SU-DHL-6 (cell line): ENCODE measurements around the gene DIAPH2.

Experiments used
- H2AFZ ChIP-seq: fragments of 200-600 bp; sonication (generic); 2 replicates; pipeline ENCODE4 v1.6.1; 2014; ENCODE audit warnings: low read depth, mild to moderate bottlenecking, moderate library complexity, mixed read lengths, antibody characterized with exemption, low read length; ENCODE audit not compliant: severe bottlenecking
- H3F3A ChIP-seq: fragments of 200-600 bp; shearing (Covaris generic); 2 replicates; pipeline ENCODE4 v1.6.0; 2016; ENCODE audit warnings: antibody characterized with exemption, mild to moderate bottlenecking; ENCODE audit not compliant: insufficient read depth
- H3K27ac ChIP-seq: fragments of 200-600 bp; sonication (generic); 2 replicates; pipeline ENCODE4 v1.5.1; 2016; ENCODE audit warnings: low read depth, mild to moderate bottlenecking, low read length, moderate library complexity, mixed read lengths
- H3K27me3 ChIP-seq: fragments of 200-600 bp; sonication (generic), shearing (Covaris generic); 2 replicates; pipeline ENCODE4 v1.6.0; 2014; ENCODE audit warnings: mild to moderate bottlenecking, low read length
- H3K36me3 ChIP-seq: fragments of 200-600 bp; sonication (generic); 2 replicates; pipeline ENCODE4 v1.6.1; 2014; ENCODE audit warnings: mild to moderate bottlenecking, low read length, mixed read lengths
- H3K4me2 ChIP-seq: fragments of 300-600, 200-600 bp; shearing (Covaris generic), sonication (generic); 2 replicates; pipeline ENCODE4 v1.6.0; 2014; ENCODE audit warnings: low read length, low read depth, mild to moderate bottlenecking; ENCODE audit not compliant: poor library complexity, severe bottlenecking
- H3K4me3 ChIP-seq: fragments of 200-600 bp; sonication (generic); 2 replicates; pipeline ENCODE4 v1.5.1; 2014; ENCODE audit warnings: antibody characterized with exemption, low read length, mild to moderate bottlenecking, mixed read lengths; ENCODE audit not compliant: insufficient read depth, poor library complexity, severe bottlenecking
- H3K79me2 ChIP-seq: fragments of 200-600 bp; sonication (generic); 2 replicates; pipeline ENCODE4 v1.6.1; 2014; ENCODE audit warnings: mild to moderate bottlenecking, low read length, moderate library complexity; ENCODE audit not compliant: insufficient read depth
- H3K9ac ChIP-seq: fragments of 200-600 bp; sonication (generic); 2 replicates; pipeline ENCODE4 v1.7.0; 2014; ENCODE audit warnings: mild to moderate bottlenecking, low read length
- H3K9me2 ChIP-seq: fragments of 200-600 bp; sonication (generic); replicated peaks from 2 replicates; pipeline ENCODE4 v1.6.1; 2014; ENCODE audit warnings: low read length; ENCODE audit not compliant: insufficient read depth
- H3K9me3 ChIP-seq: fragments of 200-600 bp; sonication (generic); 2 replicates; pipeline ENCODE4 v1.6.1; 2014; ENCODE audit warnings: low read length, mixed read lengths; ENCODE audit not compliant: insufficient read depth
- H4K20me1 ChIP-seq: fragments of 200-600 bp; sonication (generic); 2 replicates; pipeline ENCODE4 v1.6.1; 2014; ENCODE audit warnings: low read depth, mild to moderate bottlenecking, antibody characterized with exemption, low read length, moderate library complexity, mixed read lengths
- EZH2phosphoT487 ChIP-seq: fragments of 200-600 bp; sonication (generic), shearing (Covaris generic); conservative IDR thresholded peaks from 2 replicates; pipeline ENCODE4 v1.6.1; 2018; ENCODE audit warnings: mild to moderate bottlenecking, antibody characterized with exemption, low read length, moderate library complexity, mixed read lengths
- TF ChIP-seq, protein P1 (sequence below): fragments of 200-600 bp; sonication (generic); IDR thresholded peaks from one replicate; pipeline ENCODE4 v1.5.1; 2017; ENCODE audit warnings: antibody characterized with exemption, mild to moderate bottlenecking, low read length, moderate library complexity; ENCODE audit not compliant: insufficient read depth, poor library complexity, severe bottlenecking

DIAPH2 gene

DNA sequence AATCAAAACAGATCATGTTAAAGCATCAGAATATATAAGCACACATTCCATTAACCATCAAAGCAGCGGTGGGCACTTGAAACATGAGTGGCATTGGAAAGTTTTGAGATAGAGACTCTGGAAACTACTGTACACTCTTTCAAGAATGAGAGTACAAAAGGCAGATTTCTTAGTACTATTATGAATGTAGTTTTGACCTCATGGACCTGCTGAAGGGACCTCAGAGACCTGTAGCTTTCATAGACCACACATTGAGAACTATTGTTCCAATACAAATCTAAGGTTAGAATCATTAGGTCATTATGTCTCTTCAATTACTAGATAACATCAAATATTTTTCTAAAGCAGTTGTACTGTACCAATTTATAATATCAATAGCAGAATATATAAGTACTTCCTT, 482.7 kb downstream of the DIAPH2 start:
- H3K4me2 ChIP-seq, result peak overlapping the region; percentile 5

DNA sequence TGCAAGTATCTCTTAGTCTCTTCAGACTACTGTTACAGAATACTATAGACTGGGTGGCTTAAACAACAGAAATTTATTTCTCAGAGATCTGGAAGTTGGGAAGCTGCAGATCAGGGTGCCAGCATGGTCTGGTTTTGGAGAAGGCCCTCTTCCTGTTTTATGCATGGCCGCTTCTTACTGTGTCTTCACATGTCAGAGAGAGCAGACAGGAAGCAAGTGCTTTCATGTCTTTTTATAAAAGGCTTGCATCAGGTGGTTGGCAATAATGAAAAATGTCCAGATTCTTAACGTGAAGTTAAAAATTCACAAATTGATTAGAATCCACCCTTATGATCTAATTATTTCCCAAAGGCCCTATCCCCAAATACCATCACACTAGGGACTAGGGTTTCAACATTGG, 484.0 kb downstream of the DIAPH2 start:
- peak overlapping the region; percentile 49 for H3K4me2 ChIP-seq
- H3K4me3 ChIP-seq, result no peak overlapping the region
- peak overlapping the region; percentile 65 for H3K27ac ChIP-seq
- H3K9me2 ChIP-seq, result no peaks in the 10 kb centered on the region
- H3K27me3 ChIP-seq, result no peaks in the 10 kb centered on the region
- no peak for TF ChIP-seq EZH2phosphoT487
- TF ChIP-seq, protein P1, sequence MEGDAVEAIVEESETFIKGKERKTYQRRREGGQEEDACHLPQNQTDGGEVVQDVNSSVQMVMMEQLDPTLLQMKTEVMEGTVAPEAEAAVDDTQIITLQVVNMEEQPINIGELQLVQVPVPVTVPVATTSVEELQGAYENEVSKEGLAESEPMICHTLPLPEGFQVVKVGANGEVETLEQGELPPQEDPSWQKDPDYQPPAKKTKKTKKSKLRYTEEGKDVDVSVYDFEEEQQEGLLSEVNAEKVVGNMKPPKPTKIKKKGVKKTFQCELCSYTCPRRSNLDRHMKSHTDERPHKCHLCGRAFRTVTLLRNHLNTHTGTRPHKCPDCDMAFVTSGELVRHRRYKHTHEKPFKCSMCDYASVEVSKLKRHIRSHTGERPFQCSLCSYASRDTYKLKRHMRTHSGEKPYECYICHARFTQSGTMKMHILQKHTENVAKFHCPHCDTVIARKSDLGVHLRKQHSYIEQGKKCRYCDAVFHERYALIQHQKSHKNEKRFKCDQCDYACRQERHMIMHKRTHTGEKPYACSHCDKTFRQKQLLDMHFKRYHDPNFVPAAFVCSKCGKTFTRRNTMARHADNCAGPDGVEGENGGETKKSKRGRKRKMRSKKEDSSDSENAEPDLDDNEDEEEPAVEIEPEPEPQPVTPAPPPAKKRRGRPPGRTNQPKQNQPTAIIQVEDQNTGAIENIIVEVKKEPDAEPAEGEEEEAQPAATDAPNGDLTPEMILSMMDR, result no peak
- H3K9me3 ChIP-seq, result no peaks in the 10 kb centered on the region
- peak overlapping the region; percentile 68 for H2AFZ ChIP-seq
- no peaks in the 10 kb centered on the region for H4K20me1 ChIP-seq
- H3K36me3 ChIP-seq, result no peaks in the 10 kb centered on the region
- peak overlapping the region; percentile 40 for H3K9ac ChIP-seq
- H3K79me2 ChIP-seq, result no peaks in the 10 kb centered on the region
- no peaks in the 10 kb centered on the region for H3F3A ChIP-seq

More for the DNA sequence above, 482.7 kb downstream of the DIAPH2 start:
- H3K9ac ChIP-seq, result no peak overlapping the region
- no peak overlapping the region for H2AFZ ChIP-seq
- no peaks in the 10 kb centered on the region for H3K36me3 ChIP-seq
- no peaks in the 10 kb centered on the region for H3F3A ChIP-seq
- H3K79me2 ChIP-seq, result no peaks in the 10 kb centered on the region
- no peaks in the 10 kb centered on the region for H3K9me3 ChIP-seq
- no peaks in the 10 kb centered on the region for H4K20me1 ChIP-seq
- H3K9me2 ChIP-seq, result no peaks in the 10 kb centered on the region
- H3K4me3 ChIP-seq, result no peak overlapping the region
- no peaks in the 10 kb centered on the region for H3K27me3 ChIP-seq
- no peak for TF ChIP-seq EZH2phosphoT487
- TF ChIP-seq, protein P1, result no peak
- peak overlapping the region; percentile 20; the same call in 1 of the 2 replicates for H3K27ac ChIP-seq

DNA sequence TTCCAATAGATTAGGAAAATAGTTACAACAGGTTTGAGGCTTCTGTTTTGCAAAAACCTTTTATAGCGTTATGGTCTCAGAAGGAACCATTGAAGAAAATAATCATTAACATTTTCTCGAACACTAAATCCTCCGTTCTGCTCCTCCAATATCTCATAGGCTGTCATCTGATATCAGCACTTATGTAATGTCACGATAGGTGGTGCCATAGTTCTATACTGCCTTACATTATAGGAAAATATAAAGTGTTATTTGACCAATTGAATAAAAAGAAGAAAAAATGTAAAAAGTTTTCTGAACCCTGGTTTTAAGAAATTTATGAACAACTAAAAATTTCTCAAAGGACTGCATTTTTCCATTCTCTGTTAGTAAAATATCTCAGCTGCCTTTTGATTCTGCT, 490.5 kb downstream of the DIAPH2 start:
- Histone ChIP-seq H4K20me1 (no peaks in the 10 kb centered on the region), H3K9ac (no peak overlapping the region), H3K79me2 (no peaks in the 10 kb centered on the region), H2AFZ (no peak overlapping the region), H3K9me2 (no peaks in the 10 kb centered on the region), H3F3A (no peaks in the 10 kb centered on the region), H3K9me3 (no peaks in the 10 kb centered on the region), H3K27ac (no peak overlapping the region), H3K4me2 (no peak overlapping the region), H3K4me3 (no peak overlapping the region), H3K36me3 (no peaks in the 10 kb centered on the region), H3K27me3 (no peaks in the 10 kb centered on the region)
- TF ChIP-seq, protein P1, result no peak
- TF ChIP-seq EZH2phosphoT487, result no peak

DNA sequence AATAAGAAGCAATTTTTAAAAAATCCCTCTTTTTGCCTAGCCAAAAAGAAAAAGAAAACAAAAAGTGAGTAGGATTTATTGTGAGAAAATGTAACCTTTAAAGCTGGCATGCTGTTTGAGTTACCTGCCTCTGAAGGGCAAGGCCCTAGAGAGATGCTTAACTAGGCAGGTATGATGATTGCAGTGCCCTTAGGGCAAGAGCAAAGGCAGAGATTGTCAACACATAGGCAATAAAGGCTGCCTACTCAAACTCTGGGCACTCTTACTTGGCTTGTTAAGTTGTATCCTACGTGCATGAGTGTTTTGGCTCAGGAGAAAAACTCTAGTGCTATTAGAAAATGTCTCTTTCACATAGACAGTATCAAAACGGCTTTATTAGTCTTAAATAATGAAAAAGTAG, 505.0 kb downstream of the DIAPH2 start:
- Histone ChIP-seq H3K36me3 (no peaks in the 10 kb centered on the region), H3K4me2 (no peak overlapping the region), H3K27ac (no peak overlapping the region), H2AFZ (no peak overlapping the region), H3F3A (no peaks in the 10 kb centered on the region), H3K9ac (no peak overlapping the region), H3K27me3 (no peaks in the 10 kb centered on the region), H3K79me2 (no peaks in the 10 kb centered on the region), H3K9me3 (no peaks in the 10 kb centered on the region), H3K4me3 (no peak overlapping the region), H3K9me2 (no peaks in the 10 kb centered on the region), H4K20me1 (no peaks in the 10 kb centered on the region)
- no peak for TF ChIP-seq EZH2phosphoT487
- TF ChIP-seq, protein P1, result no peak
